ENCODE measurements around the gene NDRG4. TPM values are rescaled to one million over a fixed set of nuclear protein-coding genes. Genes with fewer than 3 reads are reported as not detected.

NDRG4 gene
- total RNA-seq, 1 donor from 2014 or later = 290 TPM

- intact Hi-C loops (cut with DNase I) = loop anchor here (10.0 kb wide), 1 partner anchor 116 kb away; no protein-coding TSS in a partner anchor
- DNase-seq (no peak), ATAC-seq (ENCODE audit: poor library complexity) (no peak)
Measured at GRCh38 chr16:58518083-58518979, 18.4 kb downstream of the NDRG4 start.

GRCh38 chr16:58518980-58519368 is 19.0 kb downstream of the NDRG4 start:
- intact Hi-C loops (cut with DNase I) = loop anchor here (10.0 kb wide), 1 partner anchor 116 kb away; no protein-coding TSS in a partner anchor
- DNase-seq (no peak), ATAC-seq (ENCODE audit: poor library complexity) (no peak)

GRCh38 chr16:58519707-58520106 is 19.8 kb downstream of the NDRG4 start:
- DNase-seq (no peak), ATAC-seq (ENCODE audit: poor library complexity) (no peak)
- intact Hi-C loops (cut with DNase I) = loop anchor here (10.0 kb wide), 1 partner anchor 115 kb away; no protein-coding TSS in a partner anchor

- intact Hi-C loops (cut with DNase I) = loop anchor here (5.0 kb wide), 1 partner anchor 42 kb away; no protein-coding TSS in a partner anchor
- ATAC-seq (ENCODE audit: poor library complexity) (no peak), DNase-seq (no peak)
Measured at GRCh38 chr16:58530179-58530578, 30.2 kb downstream of the NDRG4 start.

- DNase-seq (no peak), ATAC-seq (ENCODE audit: poor library complexity) (no peak)
- intact Hi-C loops (cut with DNase I) = loop anchor here (5.0 kb wide), 1 partner anchor 40 kb away; no protein-coding TSS in a partner anchor
Measured at GRCh38 chr16:58532414-58532813, 32.5 kb downstream of the NDRG4 start.

- intact Hi-C loops (cut with DNase I) = loop anchor here (5.0 kb wide), 1 partner anchor 38 kb away; no protein-coding TSS in a partner anchor
- ATAC-seq (ENCODE audit: poor library complexity) (peak; percentile 85), DNase-seq (no peak)
Measured at GRCh38 chr16:58533751-58534470, 34.0 kb downstream of the NDRG4 start.

GRCh38 chr16:58535100-58535499 is 35.2 kb downstream of the NDRG4 start:
- ATAC-seq (ENCODE audit: poor library complexity) = peak; percentile 48
- intact Hi-C loops (cut with DNase I) = no loop called here
- no peak for DNase-seq

GRCh38 chr16:58536278-58536677 is 36.3 kb downstream of the NDRG4 start:
- intact Hi-C loops (cut with DNase I) = no loop called here
- ATAC-seq (ENCODE audit: poor library complexity) (no peak), DNase-seq (no peak)

GRCh38 chr16:58537124-58537906 is 37.4 kb downstream of the NDRG4 start:
- DNase-seq = no peak
- ATAC-seq (ENCODE audit: poor library complexity) = peak; percentile 75
- intact Hi-C loops (cut with DNase I) = no loop called here

GRCh38 chr16:58541711-58542110 is 41.8 kb downstream of the NDRG4 start:
- intact Hi-C loops (cut with DNase I) = no loop called here
- DNase-seq = no peak
- no peak for ATAC-seq (ENCODE audit: poor library complexity)

- ATAC-seq (ENCODE audit: poor library complexity) (no peak), DNase-seq (no peak)
- intact Hi-C loops (cut with DNase I) = no loop called here
Measured at GRCh38 chr16:58542291-58542690, 42.3 kb downstream of the NDRG4 start.

- intact Hi-C loops (cut with DNase I) = no loop called here
- ATAC-seq (ENCODE audit: poor library complexity) = no peak
- DNase-seq = no peak
Measured at GRCh38 chr16:58543685-58544084, 43.7 kb downstream of the NDRG4 start.

- no peak for DNase-seq
- intact Hi-C loops (cut with DNase I) = loop anchor here (5.0 kb wide), 1 partner anchor 34 kb away; no protein-coding TSS in a partner anchor
- ATAC-seq (ENCODE audit: poor library complexity) = peak; percentile 65
Measured at GRCh38 chr16:58548378-58548777, 48.4 kb downstream of the NDRG4 start.

GRCh38 chr16:58551496-58551895 is 51.6 kb downstream of the NDRG4 start:
- DNase-seq = peak; percentile 62
- intact Hi-C loops (cut with DNase I) = no loop called here
- peak; percentile 89 for ATAC-seq (ENCODE audit: poor library complexity)

GRCh38 chr16:58556678-58557077 is 56.7 kb downstream of the NDRG4 start:
- peak; percentile 47 for ATAC-seq (ENCODE audit: poor library complexity)
- intact Hi-C loops (cut with DNase I) = no loop called here

More at GRCh38 chr16:58556678-58557077, 56.7 kb downstream of the NDRG4 start:
- no peak for DNase-seq

All from Right ventricle myocardium superior (tissue), 1 donor.